ENCODE results near the gene LCE3B.

The LCE3B gene

DNA sequence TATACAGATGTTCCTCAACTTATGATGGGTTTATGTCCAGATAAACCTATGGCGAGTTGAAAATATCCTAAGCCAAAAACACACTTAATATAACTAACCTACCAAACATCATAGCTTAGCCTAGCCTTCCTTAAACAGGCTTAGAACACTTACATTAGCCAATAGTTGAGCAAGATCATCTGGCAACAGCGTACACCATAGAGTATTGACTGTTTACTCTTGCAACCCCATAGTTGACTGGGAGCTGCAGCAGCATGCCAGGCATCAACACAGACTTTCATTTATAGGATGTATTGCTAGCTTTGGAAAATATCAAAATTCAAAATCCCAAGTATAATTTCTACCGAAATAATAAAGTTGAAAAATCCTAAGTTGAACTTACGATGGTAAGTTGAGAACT lies 44.1 kb downstream of the LCE3B start:
- no peak overlapping the region for H3K9ac ChIP-seq (ENCODE audit: low read length in 2 of 2)
- H3K27me3 ChIP-seq (ENCODE audit: control insufficient read depth in 1 of 2, insufficient read depth in 2 of 2, low read length in 2 of 2): no peaks in the 10 kb centered on the region
- H3K27ac ChIP-seq (ENCODE audit: low read length): no peak overlapping the region
- no peaks in the 10 kb centered on the region for H3K4me1 ChIP-seq (ENCODE audit: control insufficient read depth, insufficient read depth, low read length)
- no peak overlapping the region for H3K4me3 ChIP-seq (ENCODE audit: low read length in 2 of 2)
- H3K9me3 ChIP-seq (ENCODE audit: control insufficient read depth in 2 of 2, low read length in 2 of 2): no peaks in the 10 kb centered on the region
- no peaks in the 10 kb centered on the region for H3K36me3 ChIP-seq (ENCODE audit: control insufficient read depth in 2 of 2, insufficient read depth in 2 of 2, low read length in 2 of 2)

DNA sequence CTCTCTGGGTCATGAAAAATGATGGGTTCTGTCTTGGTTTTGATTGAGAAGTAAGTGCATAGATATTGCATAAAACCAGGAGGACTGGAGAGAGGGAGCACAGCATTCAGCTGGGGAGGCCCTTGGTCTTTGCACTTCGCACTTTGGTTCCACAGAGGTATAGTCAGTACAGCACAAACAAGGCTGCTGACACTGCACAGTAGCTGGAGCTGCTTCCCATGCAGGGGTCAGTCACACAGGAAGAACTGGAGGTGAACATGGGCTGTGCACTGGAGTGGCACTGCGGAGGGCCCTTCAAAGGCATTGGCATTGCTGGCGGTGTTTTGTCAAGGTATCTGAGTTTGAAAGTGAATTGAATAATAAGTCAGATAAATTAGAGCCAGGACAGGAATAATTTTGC lies 45.0 kb downstream of the LCE3B start:
- Histone ChIP-seq H3K4me1 (ENCODE audit: control insufficient read depth, insufficient read depth, low read length) (no peaks in the 10 kb centered on the region), H3K9ac (ENCODE audit: low read length in 2 of 2) (no peak overlapping the region), H3K4me3 (ENCODE audit: low read length in 2 of 2) (no peak overlapping the region), H3K36me3 (ENCODE audit: control insufficient read depth in 2 of 2, insufficient read depth in 2 of 2, low read length in 2 of 2) (no peaks in the 10 kb centered on the region), H3K9me3 (ENCODE audit: control insufficient read depth in 2 of 2, low read length in 2 of 2) (no peaks in the 10 kb centered on the region), H3K27me3 (ENCODE audit: control insufficient read depth in 1 of 2, insufficient read depth in 2 of 2, low read length in 2 of 2) (no peaks in the 10 kb centered on the region), H3K27ac (ENCODE audit: low read length) (no peak overlapping the region)

DNA sequence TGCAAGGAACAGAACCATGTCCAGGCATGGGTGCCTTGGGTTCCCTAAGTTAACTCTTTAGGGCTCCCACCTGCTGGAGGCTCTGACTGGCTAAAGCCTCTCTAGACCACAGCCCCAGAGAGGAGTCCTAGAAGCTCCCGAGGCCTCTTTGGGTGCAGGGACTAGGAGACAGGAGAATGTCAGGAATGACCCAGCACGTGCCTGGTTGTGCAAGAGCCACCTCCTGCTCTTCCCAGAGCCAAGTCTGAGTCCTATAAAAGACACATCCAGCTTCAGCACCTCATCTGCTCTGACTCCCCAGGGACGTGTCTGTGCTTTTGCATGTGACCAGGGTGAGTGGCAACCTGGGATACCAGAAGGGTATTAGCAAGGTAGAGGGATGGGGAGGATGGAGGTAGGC lies 49.5 kb downstream of the LCE3B start, which contains the start of gene LCE2D:
Gene LCE2D (plus strand): TSS at position 283 of the 400 bp plus-strand sequence. CDS start 726 bp downstream, outside the sequence.
- Histone ChIP-seq H3K4me1 (ENCODE audit: control insufficient read depth, insufficient read depth, low read length) (no peaks in the 10 kb centered on the region), H3K9me3 (ENCODE audit: control insufficient read depth in 2 of 2, low read length in 2 of 2) (no peaks in the 10 kb centered on the region), H3K9ac (ENCODE audit: low read length in 2 of 2) (no peak within 1 kb of the TSS), H3K27me3 (ENCODE audit: control insufficient read depth in 1 of 2, insufficient read depth in 2 of 2, low read length in 2 of 2) (no peaks in the 10 kb centered on the region), H3K27ac (ENCODE audit: low read length) (no peak within 1 kb of the TSS), H3K4me3 (ENCODE audit: low read length in 2 of 2) (no peak within 1 kb of the TSS), H3K36me3 (ENCODE audit: control insufficient read depth in 2 of 2, insufficient read depth in 2 of 2, low read length in 2 of 2) (no peaks in the 10 kb centered on the region)
